D721Med (cell line): ENCODE data around the gene LDLRAD3.
"Not testable (repeated sequence)": the region's sequence is repeated elsewhere in the genome, so short reads cannot be mapped to it uniquely, and the experiment has no call there.

Source experiments
- DNase-seq: peaks from one replicate; pipeline ENCODE4 v3.0.0; 2011; ENCODE audit warnings: low spot score; ENCODE audit not compliant: insufficient read length
- FAIRE-seq: peaks from 2 replicates; lab custom pipeline; 2011; peaks lifted over from hg19 to GRCh38; lab: Jason Lieb, UNC
- CTCF ChIP-seq: IDR thresholded peaks from 2 replicates; pipeline ENCODE4 v1.5.1; 2012; ENCODE audit warnings: mild to moderate bottlenecking, control low read depth; ENCODE audit not compliant: insufficient read depth; ENCODE audit errors: missing control alignments

Gene LDLRAD3

GRCh38 chr11:36044636-36045035 is 100.8 kb downstream of the LDLRAD3 start:
- no peak for FAIRE-seq
- no peak for DNase-seq
- TF ChIP-seq CTCF = no peak

GRCh38 chr11:36045945-36046344 is 102.1 kb downstream of the LDLRAD3 start:
- not testable (repeated sequence) for DNase-seq, FAIRE-seq

GRCh38 chr11:36046932-36047331 is 103.1 kb downstream of the LDLRAD3 start:
- DNase-seq = no peak
- FAIRE-seq = no peak
- no peak for TF ChIP-seq CTCF

GRCh38 chr11:36047344-36047743 is 103.5 kb downstream of the LDLRAD3 start:
- FAIRE-seq (no peak), DNase-seq (no peak)
- TF ChIP-seq CTCF = no peak

- no peak for FAIRE-seq
- no peak for DNase-seq
- TF ChIP-seq CTCF = no peak
Observed at GRCh38 chr11:36048496-36049247, 104.8 kb downstream of the LDLRAD3 start.

- DNase-seq (no peak), FAIRE-seq (no peak)
- TF ChIP-seq CTCF = no peak
Observed at GRCh38 chr11:36051235-36052144, 107.6 kb downstream of the LDLRAD3 start.

- DNase-seq (no peak), FAIRE-seq (no peak)
- no peak for TF ChIP-seq CTCF
Observed at GRCh38 chr11:36053281-36053680, 109.4 kb downstream of the LDLRAD3 start.
